RKO (cell line): Measurements from ENCODE around the gene CLTB.
"Not testable (repeated sequence)": the region's sequence is repeated elsewhere in the genome, so short reads cannot be mapped to it uniquely, and the experiment has no call there.

ENCODE experiments used
- DNase-seq: peaks from one replicate; pipeline ENCODE4 v3.0.0-alpha.2; 2016; ENCODE audit warnings: low spot score

The CLTB gene

DNA sequence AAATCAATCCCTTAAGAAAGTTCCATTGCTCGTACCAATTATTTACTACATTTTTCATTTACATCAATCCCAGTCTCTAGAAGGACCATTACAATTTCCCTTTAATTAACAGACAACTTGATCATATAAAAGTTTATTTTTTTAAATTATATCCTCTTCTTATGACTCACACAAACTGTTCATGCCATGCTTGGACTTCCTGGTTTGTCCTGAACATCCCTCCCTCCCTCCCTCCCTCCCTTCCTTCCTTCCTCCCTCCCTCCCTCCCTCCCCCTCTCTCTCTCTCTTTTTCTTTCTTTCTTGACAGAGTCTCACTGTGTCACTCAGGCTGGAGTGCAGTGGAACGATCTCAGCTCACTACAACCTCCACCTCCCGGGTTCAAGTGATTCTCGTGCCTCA is 11.6 kb upstream of the CLTB start:
- DNase-seq: no peak

DNA sequence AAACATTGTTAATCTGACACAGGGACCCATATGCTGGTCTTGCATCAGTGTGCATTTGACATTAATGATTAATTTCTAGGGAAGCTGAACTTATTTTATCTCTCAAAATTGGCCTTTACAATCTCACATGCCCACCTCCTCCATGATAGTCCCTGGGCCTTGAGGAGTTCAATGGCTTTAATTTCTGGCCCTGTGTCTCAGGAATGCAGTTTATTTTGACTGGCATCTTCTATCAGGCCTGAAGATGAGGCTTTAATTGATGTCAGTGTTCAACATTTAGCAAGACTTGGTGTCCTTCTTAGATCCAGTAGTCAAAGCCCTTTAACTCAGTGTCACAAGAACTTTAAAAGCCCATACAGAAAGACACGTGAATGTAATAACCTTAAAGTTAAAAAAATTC is 10.5 kb upstream of the CLTB start:
- no peak for DNase-seq

DNA sequence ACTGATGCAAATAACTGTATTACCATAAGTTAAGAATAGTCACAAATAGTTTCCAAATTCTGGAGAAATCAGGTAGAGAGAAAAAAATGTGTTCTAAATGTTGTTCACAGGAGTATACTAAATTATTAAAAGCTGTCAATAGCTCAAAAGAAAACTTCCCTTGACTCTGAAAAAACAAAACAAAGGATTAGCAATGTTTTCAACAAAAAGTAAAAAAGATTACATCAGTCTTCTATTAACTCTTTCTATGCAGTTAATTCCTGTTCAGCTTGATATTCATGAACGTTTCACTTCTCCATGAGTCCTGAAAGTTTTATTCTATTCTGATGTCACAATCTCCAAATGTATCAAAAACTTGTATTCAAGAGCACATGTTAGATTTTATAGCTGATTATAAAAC is 9.5 kb upstream of the CLTB start:
- no peak for DNase-seq

DNA sequence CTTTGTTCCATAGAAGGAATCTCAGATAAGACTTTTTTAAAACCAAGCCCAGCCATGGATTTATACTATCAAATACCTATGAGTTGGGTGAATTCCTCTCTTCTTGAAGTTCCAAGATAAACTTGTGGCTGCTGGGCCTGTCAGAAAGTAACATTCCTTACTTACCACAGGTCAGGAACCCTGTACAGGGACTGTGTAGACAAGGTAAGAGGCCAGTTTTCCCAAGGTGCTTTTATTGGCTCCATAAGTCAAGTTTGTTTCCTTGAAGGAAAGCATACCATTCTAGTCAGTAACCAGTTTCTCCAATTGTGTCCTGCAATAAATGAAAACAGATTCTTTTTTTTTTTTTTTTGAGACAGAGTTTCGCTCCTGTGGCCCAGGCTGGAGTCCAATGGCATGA is 8.8 kb upstream of the CLTB start:
- no peak for DNase-seq

DNA sequence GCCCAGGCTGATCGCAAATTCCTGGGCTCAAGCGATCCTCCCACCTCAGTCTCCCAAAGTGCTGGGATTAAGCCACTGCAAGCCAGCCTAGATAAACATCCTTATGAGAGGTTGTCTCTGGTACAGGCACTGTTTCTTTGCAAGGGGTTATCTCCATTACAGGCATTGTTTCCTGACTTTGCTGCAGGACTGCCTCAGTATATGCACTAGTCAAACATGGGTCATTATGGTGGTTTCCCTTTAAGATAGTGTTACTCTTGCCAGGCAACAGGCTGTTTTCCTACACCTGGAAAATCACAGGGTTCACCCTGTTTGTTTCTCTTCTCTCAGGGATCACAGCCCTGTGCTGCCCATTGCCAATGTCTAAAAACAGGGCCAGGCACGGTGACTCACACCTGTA is 7.8 kb upstream of the CLTB start:
- no peak for DNase-seq

DNA sequence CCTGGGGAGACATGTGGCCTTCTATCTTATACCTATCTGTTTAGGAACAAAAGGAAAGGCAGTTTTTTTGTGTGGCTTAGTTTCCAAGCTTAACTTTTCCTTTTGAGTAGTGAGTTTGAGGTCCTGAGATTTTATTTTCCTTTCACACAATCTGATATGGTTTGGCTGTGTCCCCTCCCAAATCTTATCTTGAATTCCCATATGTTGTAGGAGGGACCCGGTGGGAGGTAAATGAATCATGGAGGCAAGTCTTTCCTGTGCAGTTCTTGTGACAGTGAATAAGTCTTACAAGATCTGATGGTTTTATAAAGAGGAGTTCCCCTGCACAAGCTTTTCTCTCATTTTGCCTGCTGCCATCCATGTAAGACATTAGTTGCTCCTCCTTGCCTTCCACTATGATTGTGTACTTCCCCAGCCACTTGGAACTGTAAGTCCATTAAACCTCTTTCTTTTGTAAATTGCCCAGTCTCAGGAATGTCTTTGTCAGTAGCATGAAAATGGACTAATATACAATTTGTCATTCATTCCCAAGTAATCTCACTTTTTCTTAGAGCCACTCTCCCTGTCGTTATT is 4.7 kb upstream of the CLTB start:
- no peak for DNase-seq

DNA sequence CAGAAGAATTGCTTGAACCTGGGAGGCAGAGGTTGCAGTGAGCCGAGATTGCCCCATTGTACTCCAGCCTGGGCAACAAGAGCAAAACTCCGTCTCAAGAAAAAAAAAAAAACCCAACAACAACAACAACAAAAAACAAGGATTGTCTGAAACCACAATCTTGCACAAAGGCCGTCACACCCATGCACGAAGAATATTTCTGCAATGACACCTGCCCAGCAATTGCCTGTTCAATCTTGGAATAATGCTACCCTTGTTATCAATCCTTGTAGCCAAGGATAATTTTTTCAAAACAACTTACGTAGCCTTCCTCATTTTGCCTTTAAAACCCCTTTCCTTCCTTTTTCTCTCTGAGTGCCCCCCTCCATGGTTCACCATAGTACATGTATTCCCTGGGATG is 3.7 kb upstream of the CLTB start:
- DNase-seq: no peak

DNA sequence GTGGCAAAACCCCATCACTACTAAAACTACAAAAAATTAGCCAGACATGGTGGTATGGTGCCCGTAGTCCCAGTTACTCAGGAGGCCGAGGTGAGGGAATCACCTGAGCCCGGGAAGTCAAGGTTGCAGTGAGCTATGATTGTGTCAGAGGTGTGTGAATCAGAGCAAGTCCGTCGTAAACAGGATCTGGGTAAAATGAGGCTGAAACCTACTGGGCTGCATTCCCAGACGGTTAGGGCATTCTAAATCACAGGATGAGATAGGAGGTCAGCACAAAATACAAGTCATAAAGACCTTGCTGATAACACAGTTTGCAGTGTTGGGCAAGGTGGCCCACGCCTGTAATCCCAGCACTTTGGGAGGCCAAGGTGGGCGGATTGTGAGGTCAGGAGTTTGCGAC is 1.9 kb upstream of the CLTB start:
- DNase-seq: no peak

DNA sequence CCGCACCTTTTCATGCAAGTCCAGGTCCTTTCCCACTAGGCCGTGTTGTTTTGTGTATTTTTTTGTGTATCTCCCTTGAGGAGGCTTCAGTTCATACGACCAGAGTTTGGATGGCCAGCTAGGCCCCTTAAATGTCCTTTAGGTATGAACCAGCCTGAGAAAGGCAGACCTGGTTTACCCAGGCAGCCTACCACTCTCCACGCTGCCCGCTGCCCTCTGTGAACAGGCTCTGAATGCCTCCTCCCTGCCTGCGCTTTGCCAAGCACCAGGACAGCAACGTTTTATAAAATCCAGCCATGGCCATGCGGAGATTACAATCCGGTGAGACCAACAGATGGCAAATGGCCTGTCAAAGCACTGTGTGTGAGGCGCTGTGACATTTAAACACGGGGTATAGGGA is 626 bp upstream of the CLTB start:
- no peak for DNase-seq

DNA sequence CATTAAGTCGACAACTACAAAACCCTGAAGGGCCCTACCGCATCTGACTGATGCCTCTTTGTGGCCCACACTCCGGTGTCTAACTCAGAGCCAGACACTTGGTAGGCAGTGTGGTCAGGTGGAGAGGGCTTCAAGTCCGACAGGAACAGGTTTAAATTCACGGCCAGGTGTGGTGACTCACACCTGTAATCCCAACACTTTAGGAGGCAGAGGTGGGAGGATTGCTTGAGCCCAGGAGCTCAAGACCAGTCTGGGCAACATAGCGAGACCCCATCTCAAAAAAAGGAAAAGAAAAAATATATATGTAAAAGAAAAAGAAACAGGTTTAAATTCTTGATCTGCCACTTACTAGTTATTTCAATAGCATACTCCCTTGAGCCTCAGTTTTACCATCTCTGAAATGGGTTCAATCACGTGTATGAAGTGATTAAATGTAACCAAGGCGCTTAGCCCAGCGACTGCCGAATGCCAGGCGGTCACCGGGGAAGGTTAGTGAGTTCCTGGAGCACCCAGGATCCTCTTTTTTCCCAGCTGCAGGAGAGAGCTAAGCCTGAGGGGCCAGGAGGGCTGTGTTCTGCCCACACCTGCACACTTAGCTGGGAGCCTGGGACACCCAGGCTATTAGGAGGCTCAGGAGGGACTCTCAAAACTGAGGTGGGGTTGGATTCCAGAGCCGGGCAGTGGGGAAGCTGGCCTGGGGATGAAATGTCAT is 943 bp downstream of the CLTB start:
- peak; percentile 37 for DNase-seq

DNA sequence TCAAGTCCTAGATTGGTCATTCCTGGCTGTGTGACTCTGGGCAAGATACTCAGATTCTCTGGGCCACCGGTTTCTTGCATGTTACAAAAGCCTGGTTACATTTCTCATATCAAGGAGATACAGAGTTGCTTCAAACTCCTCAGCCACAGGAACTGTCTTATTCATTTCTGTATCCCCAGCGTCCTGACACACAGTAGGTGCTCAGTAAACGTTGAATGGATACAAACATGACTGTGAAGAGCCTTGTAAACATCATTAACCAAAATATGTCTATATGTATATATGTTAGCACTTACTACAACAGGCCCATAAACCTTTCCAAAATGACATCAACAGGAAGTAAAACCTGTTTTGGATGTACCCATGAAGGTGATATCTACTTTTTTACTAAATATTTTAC is 1.6 kb downstream of the CLTB start:
- no peak for DNase-seq

DNA sequence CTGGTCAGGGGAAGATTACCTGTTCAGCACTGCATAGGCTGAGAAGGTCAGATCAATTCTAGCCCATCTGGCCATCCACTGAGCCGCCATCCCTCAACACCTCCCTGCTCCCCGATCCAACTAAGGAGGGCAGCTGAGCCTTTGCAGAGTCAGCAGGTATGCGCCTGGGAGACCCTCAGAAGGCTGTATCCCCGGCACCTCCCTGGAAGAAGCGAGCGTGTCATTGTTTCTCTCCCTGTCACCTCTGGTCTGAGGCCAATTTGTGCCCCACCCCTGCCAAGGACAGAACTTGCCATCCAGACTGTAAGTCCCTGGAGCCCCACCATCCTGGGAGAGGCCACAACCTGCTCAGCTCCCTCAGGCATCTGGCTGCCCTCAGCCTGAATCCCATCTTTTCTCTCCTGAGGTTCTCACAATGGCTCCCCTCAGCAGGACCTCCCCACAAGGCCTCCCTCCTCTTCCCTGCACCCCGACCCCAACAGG is 2.6 kb downstream of the CLTB start:
- no peak for DNase-seq

DNA sequence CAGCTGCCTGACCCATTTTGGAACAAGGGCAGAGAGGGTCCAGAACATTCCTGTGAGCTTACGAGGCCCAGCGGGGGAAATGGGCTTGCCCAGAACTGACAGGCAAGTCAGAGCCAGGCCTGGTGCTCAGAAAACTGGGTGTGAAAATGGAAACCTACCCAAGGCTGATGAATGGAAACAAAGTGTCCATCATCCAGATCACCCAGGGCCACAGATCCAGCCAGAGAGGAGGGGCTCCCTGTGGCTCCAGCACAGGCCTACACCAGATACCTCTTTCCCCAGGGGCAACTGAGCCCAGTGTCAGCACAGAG is 3.1 kb downstream of the CLTB start:
- no peak for DNase-seq

DNA sequence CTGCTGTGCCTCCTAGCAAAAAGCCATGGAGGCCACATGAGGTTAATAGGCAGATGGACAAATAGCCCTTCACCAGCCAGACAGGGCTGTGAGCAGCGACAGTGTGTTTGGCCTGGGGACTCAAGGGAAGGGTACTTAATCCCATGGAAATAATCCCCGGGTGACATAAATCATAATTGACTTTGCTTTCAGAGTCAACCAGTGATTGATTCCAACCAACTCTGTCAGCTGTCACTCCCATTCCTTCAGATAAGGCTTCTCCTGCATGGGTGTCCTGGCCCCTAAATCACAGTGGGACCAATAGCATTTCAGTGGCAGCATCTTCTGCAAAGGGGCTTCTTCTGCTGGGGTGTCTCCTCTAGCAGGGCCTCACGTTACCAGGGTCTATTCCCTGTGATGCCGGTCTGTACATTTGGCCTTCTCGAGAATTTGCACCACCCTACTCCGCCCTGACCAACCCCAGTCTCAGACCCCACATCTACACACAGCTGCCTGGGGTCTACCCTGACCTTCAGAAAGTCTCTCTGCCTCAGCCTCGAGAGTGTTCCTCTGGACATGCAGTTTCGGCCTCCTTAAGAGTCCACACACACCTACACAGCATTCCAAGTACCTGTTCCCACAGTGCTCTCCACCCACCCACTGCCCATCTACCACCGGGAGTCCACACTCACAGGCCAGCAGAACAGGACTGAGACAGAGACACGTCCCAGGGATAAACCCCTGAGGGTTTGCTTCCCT is 3.7 kb downstream of the CLTB start:
- no peak for DNase-seq

DNA sequence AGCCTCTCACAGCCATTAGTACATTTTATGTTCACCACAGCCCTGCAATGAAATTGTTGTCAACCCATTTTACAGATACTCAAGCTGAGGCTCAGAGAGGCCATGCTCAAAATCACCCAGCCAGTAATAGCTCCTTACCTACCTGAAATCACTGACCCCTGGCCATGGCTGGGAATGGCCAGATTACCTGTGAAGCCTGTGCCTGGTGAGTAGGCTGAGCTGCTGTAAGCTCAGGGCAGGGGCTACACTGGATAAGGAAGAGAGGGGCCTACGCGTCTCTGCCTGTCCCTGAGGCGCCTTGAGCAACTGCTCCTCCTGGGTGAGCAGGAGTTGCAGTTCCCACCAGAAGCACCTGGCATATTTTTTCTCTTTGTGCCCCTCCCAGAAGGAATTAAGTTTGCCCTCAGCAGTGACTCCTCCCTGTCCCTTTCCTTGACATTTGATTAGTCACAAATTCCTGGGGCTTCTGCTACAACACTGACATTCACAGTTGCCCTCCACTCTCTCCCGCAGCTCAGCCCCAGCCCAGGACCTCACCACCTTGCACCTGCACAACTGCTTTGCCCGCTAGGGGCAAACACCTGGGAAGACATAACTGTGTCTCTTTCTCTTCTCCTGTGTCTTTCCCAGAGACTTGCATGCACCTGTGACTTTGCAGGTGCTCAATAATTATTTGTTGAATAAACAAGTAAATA is 5.7 kb downstream of the CLTB start:
- DNase-seq: no peak

DNA sequence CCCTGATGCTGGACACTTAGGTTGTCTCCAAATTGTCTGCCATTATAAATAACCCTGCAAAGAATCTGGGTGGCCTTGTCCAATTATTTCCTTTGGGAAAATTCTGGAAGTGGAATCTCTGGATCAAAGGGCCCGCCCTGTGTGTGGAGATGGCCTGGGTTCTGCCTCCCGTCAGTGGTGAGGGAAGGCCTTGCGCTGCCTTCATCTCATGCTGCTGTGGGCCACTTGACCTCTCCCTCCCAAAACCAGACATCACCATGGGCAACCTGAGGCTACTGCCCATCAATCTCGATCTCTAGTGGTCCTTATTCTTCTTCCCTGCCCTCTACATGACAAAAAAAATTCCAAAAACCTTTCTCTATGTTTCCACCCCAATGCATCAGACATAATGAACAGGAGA is 6.6 kb downstream of the CLTB start:
- DNase-seq: no peak

DNA sequence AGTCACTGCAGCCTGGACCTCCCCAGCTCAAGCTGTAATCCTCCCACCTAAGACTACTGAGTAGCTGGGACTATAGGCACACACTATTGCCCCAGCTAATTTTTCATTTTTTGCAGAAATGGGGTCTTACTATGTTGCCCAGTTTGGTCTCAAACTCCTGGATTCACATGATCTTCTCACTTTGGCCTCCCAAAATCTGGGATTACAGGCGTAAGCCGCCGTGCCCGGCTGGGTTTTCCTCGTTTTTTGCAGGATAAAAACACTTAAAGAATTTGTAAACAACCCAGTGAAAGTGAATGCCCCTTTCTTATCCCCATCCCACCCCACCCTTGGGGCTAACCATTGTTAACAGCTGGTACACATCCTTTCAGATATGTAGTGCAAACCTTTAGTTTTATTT is 7.7 kb downstream of the CLTB start:
- no peak for DNase-seq

DNA sequence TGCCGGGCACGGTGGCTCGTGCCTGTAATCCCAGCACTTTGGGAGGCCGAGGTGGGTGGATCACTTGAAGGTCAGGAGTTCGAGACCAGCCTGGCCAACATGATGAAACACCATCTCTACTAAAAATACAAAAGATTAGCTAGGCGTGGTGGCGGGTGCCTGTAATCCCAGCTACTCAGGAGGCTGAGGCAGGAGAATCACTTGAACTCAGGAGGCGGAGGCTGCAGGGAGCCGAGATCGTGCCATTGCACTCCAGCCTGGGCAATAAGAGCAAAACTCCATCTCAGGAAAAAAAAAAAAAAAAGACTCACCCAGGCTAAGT is 8.1 kb downstream of the CLTB start:
- not testable (repeated sequence) for DNase-seq

DNA sequence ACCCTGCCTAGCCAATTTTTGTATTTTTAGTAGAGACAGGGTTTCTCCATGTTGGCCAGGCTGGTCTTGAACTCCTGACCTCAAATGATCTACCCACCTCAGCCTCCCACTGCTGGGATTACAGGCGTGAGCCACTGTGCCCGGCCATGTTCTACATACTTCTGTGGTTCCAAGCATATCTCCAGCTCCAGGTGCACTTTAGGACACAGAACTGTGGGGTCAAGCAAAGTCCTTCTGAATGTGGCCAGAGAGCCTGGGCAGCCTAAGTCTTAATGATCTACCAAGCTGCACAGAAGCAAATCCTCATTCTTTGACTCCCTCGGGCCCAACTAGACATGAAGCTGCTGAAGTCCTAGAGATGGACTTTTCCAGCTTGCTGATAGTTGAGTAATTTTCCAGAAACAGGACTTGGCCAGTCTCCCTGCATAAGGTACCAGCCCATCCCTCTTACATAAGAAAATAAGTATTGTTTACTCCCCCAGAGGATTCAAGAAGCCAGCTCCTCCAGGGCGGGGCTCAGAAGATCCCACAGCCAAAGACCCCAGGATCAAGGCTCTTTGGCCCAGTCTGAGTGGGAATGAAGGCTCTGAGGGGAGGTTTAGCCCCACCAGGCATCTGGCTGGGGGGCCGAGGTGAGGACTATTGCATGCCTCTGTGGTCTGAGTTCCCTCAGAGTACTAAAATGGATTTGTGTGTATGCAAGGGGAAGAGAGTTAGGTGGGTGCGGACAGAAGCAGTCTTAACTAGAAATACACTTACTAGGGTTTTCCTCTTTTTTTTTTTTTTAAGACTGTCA is 8.7 kb downstream of the CLTB start:
- no peak for DNase-seq

DNA sequence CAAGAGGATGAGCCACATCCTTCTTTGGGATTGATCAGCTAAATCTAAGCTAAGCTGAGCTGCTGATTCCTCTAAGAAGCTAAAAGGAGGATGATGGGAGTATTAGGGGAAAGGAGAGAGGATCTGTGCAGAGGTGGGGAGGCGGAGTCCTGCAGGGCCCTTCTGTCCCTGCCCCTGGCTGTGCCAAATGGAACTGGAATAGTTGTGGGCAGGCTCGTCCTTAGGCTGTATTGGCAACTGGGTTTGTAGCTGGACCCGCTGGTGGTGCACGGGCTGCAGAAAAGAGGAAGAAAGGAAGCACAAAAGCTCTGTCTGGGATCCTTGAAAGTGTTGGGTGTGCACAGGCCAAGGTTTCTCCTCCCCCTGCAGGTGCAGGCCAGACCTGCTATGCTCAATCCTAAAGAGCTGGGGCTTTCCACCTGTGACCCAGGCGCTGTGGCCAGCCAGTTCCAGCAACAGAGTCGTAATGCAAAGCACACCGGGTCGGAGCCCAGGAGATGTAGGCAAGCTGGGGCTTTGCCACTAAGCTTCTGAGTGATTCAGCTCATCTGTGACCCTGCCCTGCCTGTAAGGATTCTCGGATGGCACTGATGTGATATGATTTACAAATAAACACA is 9.8 kb downstream of the CLTB start:
- DNase-seq: no peak

DNA sequence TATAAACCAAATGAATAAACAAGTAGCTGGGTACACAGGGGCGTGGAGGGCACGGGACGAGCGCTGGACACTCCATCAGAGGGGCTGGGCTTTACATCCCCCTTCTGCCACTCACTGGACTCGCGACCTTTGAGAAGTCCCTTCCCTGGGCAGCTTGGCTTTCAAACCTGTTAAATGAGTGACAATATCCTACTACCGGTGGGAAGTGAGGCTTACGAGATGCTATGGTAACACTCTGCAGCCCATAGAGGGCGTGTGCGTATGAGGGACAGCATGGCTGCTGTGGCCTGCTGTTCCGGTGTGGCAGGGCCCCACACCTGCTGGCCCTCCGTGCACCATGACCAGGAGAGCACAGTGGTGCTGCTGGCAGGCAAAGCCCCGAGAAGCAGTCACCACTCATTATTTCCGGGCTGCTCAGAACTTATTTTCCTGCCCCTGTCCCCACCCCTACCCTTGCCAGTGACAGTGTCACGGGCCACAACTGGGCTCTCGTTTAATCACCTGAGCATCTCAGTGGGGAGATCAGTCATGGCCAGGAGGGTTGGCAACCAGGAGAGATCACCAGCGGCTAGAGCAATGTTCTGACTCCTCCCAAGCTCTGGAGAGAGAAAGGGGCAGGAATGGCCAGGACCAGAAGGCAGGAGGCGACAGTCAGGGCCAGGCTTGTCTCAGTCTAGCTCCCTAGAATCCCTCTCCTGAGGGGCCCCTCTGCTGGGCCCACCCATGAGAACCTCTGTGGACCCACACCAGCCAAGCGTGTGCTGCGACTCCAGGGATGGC is 10.5 kb downstream of the CLTB start:
- no peak for DNase-seq
